Astrocyte of the spinal cord (primary cell): ENCODE measurements around the gene DDX3X.
A peak's percentile ranks its signal among the peaks of the same experiment; 100 is the strongest.
"Not testable (repeated sequence)": the region's sequence is repeated elsewhere in the genome, so short reads cannot be mapped to it uniquely, and the experiment has no call there.

Experiments
- DNase-seq: peaks from one replicate; pipeline ENCODE4 v3.0.0; 2011; ENCODE audit warnings: low read depth, low spot score
- H3K4me3 ChIP-seq: 2 replicates; pipeline ENCODE4 v1.5.1; 2011; ENCODE audit warnings: low read depth, mild to moderate bottlenecking, low read length, moderate library complexity
- in situ Hi-C: cut with HindIII; loops from 2 replicates; pipeline ENCODE4 v1.10.0; 2017; ENCODE audit warnings: low sequenced_read_pairs
- TF ChIP-seq, protein P1 (sequence below): IDR thresholded peaks from 2 replicates; pipeline ENCODE4 v1.5.1; 2012; ENCODE audit warnings: low read depth, mild to moderate bottlenecking, low read length, inconsistent platforms

DDX3X gene

GRCh38 chrX:41313419-41313818 lies 20.5 kb upstream of the DDX3X start:
- DNase-seq: peak; percentile 71
- no peak overlapping the region for H3K4me3 ChIP-seq
- in situ Hi-C loops: no loop called here
- TF ChIP-seq, protein P1, sequence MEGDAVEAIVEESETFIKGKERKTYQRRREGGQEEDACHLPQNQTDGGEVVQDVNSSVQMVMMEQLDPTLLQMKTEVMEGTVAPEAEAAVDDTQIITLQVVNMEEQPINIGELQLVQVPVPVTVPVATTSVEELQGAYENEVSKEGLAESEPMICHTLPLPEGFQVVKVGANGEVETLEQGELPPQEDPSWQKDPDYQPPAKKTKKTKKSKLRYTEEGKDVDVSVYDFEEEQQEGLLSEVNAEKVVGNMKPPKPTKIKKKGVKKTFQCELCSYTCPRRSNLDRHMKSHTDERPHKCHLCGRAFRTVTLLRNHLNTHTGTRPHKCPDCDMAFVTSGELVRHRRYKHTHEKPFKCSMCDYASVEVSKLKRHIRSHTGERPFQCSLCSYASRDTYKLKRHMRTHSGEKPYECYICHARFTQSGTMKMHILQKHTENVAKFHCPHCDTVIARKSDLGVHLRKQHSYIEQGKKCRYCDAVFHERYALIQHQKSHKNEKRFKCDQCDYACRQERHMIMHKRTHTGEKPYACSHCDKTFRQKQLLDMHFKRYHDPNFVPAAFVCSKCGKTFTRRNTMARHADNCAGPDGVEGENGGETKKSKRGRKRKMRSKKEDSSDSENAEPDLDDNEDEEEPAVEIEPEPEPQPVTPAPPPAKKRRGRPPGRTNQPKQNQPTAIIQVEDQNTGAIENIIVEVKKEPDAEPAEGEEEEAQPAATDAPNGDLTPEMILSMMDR: no peak

- H3K4me3 ChIP-seq: no peak overlapping the region
- TF ChIP-seq, protein P1: no peak
- in situ Hi-C loops: no loop called here
- DNase-seq: no peak
Measured at GRCh38 chrX:41314204-41314603, 19.8 kb upstream of the DDX3X start.

- DNase-seq: no peak
- H3K4me3 ChIP-seq: no peak overlapping the region
- TF ChIP-seq, protein P1: no peak
- in situ Hi-C loops: no loop called here
Measured at GRCh38 chrX:41314881-41315280, 19.1 kb upstream of the DDX3X start.

DNA sequence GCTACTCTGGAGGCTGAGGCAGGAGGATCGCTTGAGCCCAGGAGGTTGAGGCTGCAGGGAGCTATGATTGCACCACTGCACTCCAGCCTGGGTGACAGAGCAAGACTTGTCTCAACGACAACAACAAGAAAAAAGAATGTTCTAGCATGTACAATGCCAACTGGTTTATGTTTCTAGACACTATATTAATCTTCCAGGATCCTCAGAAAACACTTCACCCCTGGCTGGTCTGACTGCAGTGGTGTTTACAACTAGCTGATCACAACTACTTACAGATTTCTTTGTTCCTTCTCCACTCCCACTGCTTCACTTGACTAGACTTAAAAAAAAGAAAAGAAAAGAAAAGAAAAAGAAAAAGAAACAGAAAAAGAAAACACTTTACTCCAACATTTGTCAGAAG lies 17.7 kb upstream of the DDX3X start:
- H3K4me3 ChIP-seq, in situ Hi-C loops, DNase-seq: not testable (repeated sequence)

DNA sequence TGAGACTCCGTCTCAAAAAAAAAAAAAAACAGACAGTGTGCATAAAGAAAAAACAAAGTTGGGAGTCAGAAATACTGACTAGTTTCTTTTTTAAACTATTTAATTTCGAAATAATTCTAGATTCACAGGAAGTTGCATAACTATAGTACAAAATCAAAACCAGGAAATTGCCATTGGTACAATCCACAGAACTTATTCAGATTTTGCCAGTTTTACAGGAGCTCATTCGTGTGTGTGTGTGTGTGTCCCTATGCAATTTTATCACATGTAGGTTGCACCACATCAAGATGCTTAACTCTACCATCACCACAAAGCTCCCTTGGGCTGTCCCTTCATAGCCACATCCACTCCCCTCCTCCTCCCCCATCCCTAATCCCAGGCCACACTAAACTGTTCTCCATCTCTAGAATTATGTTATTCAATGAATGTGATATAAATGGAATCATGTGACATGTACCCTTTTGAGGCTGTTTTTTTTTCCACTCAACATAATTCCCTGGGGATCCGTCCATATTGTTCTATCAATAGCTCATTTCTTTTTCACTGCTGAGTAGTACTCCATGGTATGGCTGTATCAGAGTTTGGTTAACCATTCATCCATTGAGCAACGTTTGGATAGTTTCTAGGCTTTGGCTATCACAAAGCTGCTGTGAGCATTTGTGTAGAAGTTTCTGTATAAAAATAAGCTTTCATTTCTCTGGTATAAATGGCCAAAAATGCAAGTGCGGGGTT lies 16.3 kb upstream of the DDX3X start:
- DNase-seq: no peak
- TF ChIP-seq, protein P1: no peak
- in situ Hi-C loops: no loop called here
- H3K4me3 ChIP-seq: no peak overlapping the region

DNA sequence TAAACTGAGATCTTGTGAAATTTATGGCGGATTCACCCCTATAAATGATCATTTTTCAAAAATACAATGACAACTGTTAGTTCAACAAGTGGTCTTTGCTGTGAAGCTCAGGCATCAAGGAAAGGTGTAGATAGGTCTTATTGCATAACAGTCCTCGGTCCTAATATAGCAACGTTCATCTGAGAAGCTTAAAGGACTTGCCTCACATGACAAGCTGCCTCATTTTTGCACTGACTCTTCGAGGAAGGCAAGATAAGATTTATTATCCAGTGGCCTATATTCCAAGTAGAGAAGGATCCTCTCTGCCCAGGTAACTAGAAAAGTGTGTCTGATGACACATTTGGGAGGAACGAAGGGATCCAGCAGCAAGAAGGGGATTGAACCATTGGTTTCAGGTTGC lies 13.6 kb upstream of the DDX3X start:
- no peak overlapping the region for H3K4me3 ChIP-seq
- DNase-seq: no peak
- TF ChIP-seq, protein P1: no peak
- in situ Hi-C loops: no loop called here

GRCh38 chrX:41322821-41323603 lies 10.9 kb upstream of the DDX3X start:
- DNase-seq: no peak
- no peak overlapping the region for H3K4me3 ChIP-seq
- TF ChIP-seq, protein P1: no peak
- in situ Hi-C loops: no loop called here
